Testis (tissue), 2 donors: ENCODE measurements around the gene SYT10.

Source experiments
- CTCF ChIP-seq, 3 experiments: fragments of 450-650 bp in 2 of 3; fragments of 200-600 bp in 1 of 3; sonication (generic) in 1 of 3; IDR thresholded peaks; one replicate each; pipeline ENCODE4 v1.5.1; 2016 to 2019; ENCODE audit warnings: antibody characterized with exemption in 3 of 3, mild to moderate bottlenecking in 2 of 3, moderate library complexity in 1 of 3
- POLR2A ChIP-seq: fragments of 450-650 bp; IDR thresholded peaks from one replicate; pipeline ENCODE4 v1.6.1; 2017; ENCODE audit warnings: antibody characterized with exemption, mild to moderate bottlenecking, moderate library complexity

GRCh38 chr12:33370318-33370717, 69.3 kb downstream of the SYT10 start:
- TF ChIP-seq CTCF (IDR thresholded peaks at IDR 0.05) = no peak
- TF ChIP-seq POLR2A = no peak
